ENCODE data around the gene SCMH1. TPM values are rescaled to one million over a fixed set of nuclear protein-coding genes. Genes with fewer than 3 reads are reported as not detected.
A peak's percentile ranks its signal among the peaks of the same experiment; 100 is the strongest.

SCMH1 gene
- total and polyA plus RNA-seq, 2 experiments from 2014 or later = 15.0 to 19.4 TPM

GRCh38 chr1:41020109-41020576 is 222.0 kb downstream of the SCMH1 start:
- H3K36me3 Mint-ChIP-seq (ENCODE audit: low read depth) = peaks cover 23% of the 10 kb centered on the region
- no peak overlapping the region for H3K4me3 ChIP-seq
- no peaks in the 10 kb centered on the region for H3K9me2 ChIP-seq (ENCODE audit: insufficient read depth)
- H4K20me1 ChIP-seq (replicated peaks; ENCODE audit: insufficient read depth) = peaks cover 4% of the 10 kb centered on the region; the same call in 1 of the 2 replicates
- peaks cover 17% of the 10 kb centered on the region; the same call in 1 of the 2 replicates for H3K27me3 ChIP-seq (ENCODE audit: insufficient read depth)
- no peaks in the 10 kb centered on the region; the same call in 1 of the 2 replicates for H3K36me3 ChIP-seq (ENCODE audit: insufficient read depth)
- H3K4me2 ChIP-seq = no peak overlapping the region
- TF ChIP-seq EZH2phosphoT487 (IDR thresholded peaks at IDR 0.05; ENCODE audit: unreplicated experiment) (no peak), REST (IDR thresholded peaks at IDR 0.05; ENCODE audit: unreplicated experiment) (no peak)
- H2AFZ ChIP-seq = no peak overlapping the region
- peaks cover 46% of the 10 kb centered on the region for H3K27me3 Mint-ChIP-seq (ENCODE audit: insufficient read depth, low read depth, poor library complexity)
- H3K4me3 Mint-ChIP-seq = no peak overlapping the region
- DNase-seq (ENCODE audit: low spot score) (no peak), ATAC-seq (no peak)
- peaks cover 24% of the 10 kb centered on the region for H3K4me1 Mint-ChIP-seq
- no peaks in the 10 kb centered on the region for H3K79me2 ChIP-seq (replicated peaks; ENCODE audit: insufficient read depth)
- H3K4me1 ChIP-seq (ENCODE audit: insufficient read depth) = peaks cover 7% of the 10 kb centered on the region; the same call in 1 of the 2 replicates
- H3K9me3 Mint-ChIP-seq = no peaks in the 10 kb centered on the region; the same call in 2 of the 3 replicates
- H3K27ac Mint-ChIP-seq = no peak overlapping the region
- H3K27ac ChIP-seq (ENCODE audit: low read depth) = no peak overlapping the region
- peaks cover 3% of the 10 kb centered on the region; the same call in 1 of the 2 replicates for H3F3A ChIP-seq (replicated peaks; ENCODE audit: low read depth)

- no peaks in the 10 kb centered on the region; the same call in 1 of the 2 replicates for H3K36me3 ChIP-seq (ENCODE audit: insufficient read depth)
- peak; percentile 18 for DNase-seq (ENCODE audit: low spot score)
- H3K27ac Mint-ChIP-seq = no peak overlapping the region
- peaks cover 7% of the 10 kb centered on the region; the same call in 1 of the 2 replicates for H3K4me1 ChIP-seq (ENCODE audit: insufficient read depth)
- peaks cover 30% of the 10 kb centered on the region for H3K36me3 Mint-ChIP-seq (ENCODE audit: low read depth)
- H3K4me2 ChIP-seq = no peak overlapping the region
- H3K27ac ChIP-seq (ENCODE audit: low read depth) = no peak overlapping the region
- H3K9me2 ChIP-seq (ENCODE audit: insufficient read depth) = no peaks in the 10 kb centered on the region
- no peak for TF ChIP-seq JUNB (IDR thresholded peaks at IDR 0.05; ENCODE audit: unreplicated experiment)
- TF ChIP-seq CTCF (conservative IDR thresholded peaks at IDR 0.05; ENCODE audit: low read depth in 2 of 2) = 0 out of 4 replicates have a peak, but pooled peaks of 1 of the 2 experiments have one; percentile 2
- peaks cover 3% of the 10 kb centered on the region; the same call in 1 of the 2 replicates for H3F3A ChIP-seq (replicated peaks; ENCODE audit: low read depth)
- no peak for ATAC-seq
- H3K27me3 ChIP-seq (ENCODE audit: insufficient read depth) = peaks cover 15% of the 10 kb centered on the region; the same call in 1 of the 2 replicates
- H4K20me1 ChIP-seq (replicated peaks; ENCODE audit: insufficient read depth) = peaks cover 4% of the 10 kb centered on the region; the same call in 1 of the 2 replicates
- peaks cover 50% of the 10 kb centered on the region for H3K27me3 Mint-ChIP-seq (ENCODE audit: insufficient read depth, low read depth, poor library complexity)
- H2AFZ ChIP-seq = no peak overlapping the region
- H3K9me3 Mint-ChIP-seq = no peaks in the 10 kb centered on the region; the same call in 2 of the 3 replicates
- H3K4me1 Mint-ChIP-seq = peaks cover 24% of the 10 kb centered on the region
- H3K79me2 ChIP-seq (replicated peaks; ENCODE audit: insufficient read depth) = no peaks in the 10 kb centered on the region
- H3K4me3 Mint-ChIP-seq = no peak overlapping the region
- H3K4me3 ChIP-seq = no peak overlapping the region
These were observed 222.8 kb downstream of the SCMH1 start for GRCh38 chr1:41019353-41019745.
